Measurements from ENCODE around the gene CCDC177. TPM values are rescaled to one million over a fixed set of nuclear protein-coding genes. Genes with fewer than 3 reads are reported as not detected.

CCDC177 gene
- total RNA-seq, 1 experiment from 2014 or later: 0.09 TPM

- ChIA-PET CTCF (interaction anchor here (0.6 to 1.3 kb wide), 2 partner anchors 27 to 115 kb away, joined by 3 to 4 read pairs; no protein-coding TSS in a partner anchor), POLR2A (ENCODE audit: low non-redundant PET) (interaction anchor here (1.0 kb wide), 1 partner anchor 19 kb away, joined by 9 read pairs; no protein-coding TSS in a partner anchor)
- intact Hi-C loops (cut with micrococcal nuclease; ENCODE audit: unreplicated experiment): no loop called here
- Histone ChIP-seq H3K9me3 (ENCODE audit: low read depth, low read length, poor library complexity, severe bottlenecking) (no peaks in the 10 kb centered on the region), H3K36me3 (ENCODE audit: insufficient read depth, low read length, poor library complexity, severe bottlenecking) (no peaks in the 10 kb centered on the region), H3K27me3 (replicated peaks; ENCODE audit: insufficient read depth, low read depth, low read length, poor library complexity) (no peaks in the 10 kb centered on the region), H3K4me3 (ENCODE audit: low read depth, low read length, poor library complexity, severe bottlenecking) (peak overlapping the region; percentile 60), H3K4me1 (ENCODE audit: insufficient read depth, low read length, poor library complexity, severe bottlenecking) (peaks cover 28% of the 10 kb centered on the region), H3K27ac (ENCODE audit: low read depth, low read length, poor library complexity, severe bottlenecking) (peak overlapping the region; percentile 68)
- peak; percentile 55 for DNase-seq (ENCODE audit: low spot score)
- TF ChIP-seq EZH2 (IDR thresholded peaks at IDR 0.05; ENCODE audit: borderline replicate concordance, low read depth, low read length, poor library complexity, severe bottlenecking) (no peak), CTCF (conservative IDR thresholded peaks at IDR 0.05; ENCODE audit: low read depth, low read length) (no peak)
- BruUV-seq (replicated peaks): no TSS peak
Observed at GRCh38 chr14:69612014-69612782, 37.5 kb upstream of the CCDC177 start.

GRCh38 chr14:69611172-69612013 is 36.7 kb upstream of the CCDC177 start, which contains the start of gene SUSD6:
Gene SUSD6, plus strand, starts transcription at chr14:69611596. Its CDS starts 46,997 bp downstream, at chr14:69658593.
- intact Hi-C loops (cut with micrococcal nuclease; ENCODE audit: unreplicated experiment): no loop called here
- Histone ChIP-seq H3K4me1 (ENCODE audit: insufficient read depth, low read length, poor library complexity, severe bottlenecking) (peaks cover 23% of the 10 kb centered on the region), H3K27ac (ENCODE audit: low read depth, low read length, poor library complexity, severe bottlenecking) (peak within 1 kb of the TSS; percentile 70), H3K27me3 (replicated peaks; ENCODE audit: insufficient read depth, low read depth, low read length, poor library complexity) (no peaks in the 10 kb centered on the region), H3K36me3 (ENCODE audit: insufficient read depth, low read length, poor library complexity, severe bottlenecking) (no peaks in the 10 kb centered on the region), H3K9me3 (ENCODE audit: low read depth, low read length, poor library complexity, severe bottlenecking) (no peaks in the 10 kb centered on the region), H3K4me3 (ENCODE audit: low read depth, low read length, poor library complexity, severe bottlenecking) (peak within 1 kb of the TSS; percentile 60)
- TF ChIP-seq EZH2 (IDR thresholded peaks at IDR 0.05; ENCODE audit: borderline replicate concordance, low read depth, low read length, poor library complexity, severe bottlenecking) (no peak), CTCF (conservative IDR thresholded peaks at IDR 0.05; ENCODE audit: low read depth, low read length) (no peak)
- POLR2A ChIA-PET (ENCODE audit: low non-redundant PET): interaction anchor here (0.6 to 1.0 kb wide), 2 partner anchors 8 to 18 kb away, joined by 9 to 13 read pairs; no protein-coding TSS in a partner anchor
- CTCF ChIA-PET: interaction anchor here (0.6 kb wide), 3 partner anchors 63 to 157 kb away, joined by 3 to 9 read pairs (median 3); no protein-coding TSS in a partner anchor
- BruUV-seq (replicated peaks): no TSS peak
- DNase-seq (ENCODE audit: low spot score): peak; percentile 94

GRCh38 chr14:69610874-69611171 is 36.2 kb upstream of the CCDC177 start:
- Histone ChIP-seq H3K27me3 (replicated peaks; ENCODE audit: insufficient read depth, low read depth, low read length, poor library complexity) (no peaks in the 10 kb centered on the region), H3K27ac (ENCODE audit: low read depth, low read length, poor library complexity, severe bottlenecking) (peak overlapping the region; percentile 70), H3K36me3 (ENCODE audit: insufficient read depth, low read length, poor library complexity, severe bottlenecking) (no peaks in the 10 kb centered on the region), H3K4me3 (ENCODE audit: low read depth, low read length, poor library complexity, severe bottlenecking) (peak overlapping the region; percentile 49), H3K4me1 (ENCODE audit: insufficient read depth, low read length, poor library complexity, severe bottlenecking) (peaks cover 17% of the 10 kb centered on the region), H3K9me3 (ENCODE audit: low read depth, low read length, poor library complexity, severe bottlenecking) (no peaks in the 10 kb centered on the region)
- intact Hi-C loops (cut with micrococcal nuclease; ENCODE audit: unreplicated experiment): no loop called here
- TF ChIP-seq EZH2 (IDR thresholded peaks at IDR 0.05; ENCODE audit: borderline replicate concordance, low read depth, low read length, poor library complexity, severe bottlenecking): no peak
- no peak for TF ChIP-seq CTCF (conservative IDR thresholded peaks at IDR 0.05; ENCODE audit: low read depth, low read length)
- DNase-seq (ENCODE audit: low spot score): no peak
- ChIA-PET CTCF (interaction anchor here (0.6 kb wide), 2 partner anchors 64 to 158 kb away, joined by 3 to 9 read pairs; no protein-coding TSS in a partner anchor), POLR2A (ENCODE audit: low non-redundant PET) (interaction anchor here (0.6 kb wide), 1 partner anchor 9 kb away, joined by 13 read pairs; no protein-coding TSS in a partner anchor)
- BruUV-seq (replicated peaks): no TSS peak
